GM12864 (cell line): ENCODE results near the gene LRRC10B.

Experiments
- DNase-seq: peaks from one replicate; pipeline ENCODE4 v3.0.0-alpha.2; 2011; ENCODE audit warnings: low read depth
- H3K4me3 ChIP-seq: 2 replicates; pipeline ENCODE4 v1.5.1; 2011; ENCODE audit warnings: mild to moderate bottlenecking, low read depth, low read length, control low read depth
- TF ChIP-seq, protein P1 (sequence below): IDR thresholded peaks from 2 replicates; pipeline ENCODE4 v1.5.1; 2011; ENCODE audit warnings: low read depth, mild to moderate bottlenecking, moderate library complexity, low read length, control low read depth, inconsistent platforms; ENCODE audit errors: missing control alignments

LRRC10B gene

GRCh38 chr11:61480261-61480993, 28.1 kb upstream of the LRRC10B start:
- TF ChIP-seq, protein P1, sequence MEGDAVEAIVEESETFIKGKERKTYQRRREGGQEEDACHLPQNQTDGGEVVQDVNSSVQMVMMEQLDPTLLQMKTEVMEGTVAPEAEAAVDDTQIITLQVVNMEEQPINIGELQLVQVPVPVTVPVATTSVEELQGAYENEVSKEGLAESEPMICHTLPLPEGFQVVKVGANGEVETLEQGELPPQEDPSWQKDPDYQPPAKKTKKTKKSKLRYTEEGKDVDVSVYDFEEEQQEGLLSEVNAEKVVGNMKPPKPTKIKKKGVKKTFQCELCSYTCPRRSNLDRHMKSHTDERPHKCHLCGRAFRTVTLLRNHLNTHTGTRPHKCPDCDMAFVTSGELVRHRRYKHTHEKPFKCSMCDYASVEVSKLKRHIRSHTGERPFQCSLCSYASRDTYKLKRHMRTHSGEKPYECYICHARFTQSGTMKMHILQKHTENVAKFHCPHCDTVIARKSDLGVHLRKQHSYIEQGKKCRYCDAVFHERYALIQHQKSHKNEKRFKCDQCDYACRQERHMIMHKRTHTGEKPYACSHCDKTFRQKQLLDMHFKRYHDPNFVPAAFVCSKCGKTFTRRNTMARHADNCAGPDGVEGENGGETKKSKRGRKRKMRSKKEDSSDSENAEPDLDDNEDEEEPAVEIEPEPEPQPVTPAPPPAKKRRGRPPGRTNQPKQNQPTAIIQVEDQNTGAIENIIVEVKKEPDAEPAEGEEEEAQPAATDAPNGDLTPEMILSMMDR, result no peak
- no peak overlapping the region for H3K4me3 ChIP-seq
- no peak for DNase-seq

GRCh38 chr11:61480994-61481335, 27.6 kb upstream of the LRRC10B start:
- no peak overlapping the region for H3K4me3 ChIP-seq
- TF ChIP-seq, protein P1, result no peak
- DNase-seq, result no peak

DNA sequence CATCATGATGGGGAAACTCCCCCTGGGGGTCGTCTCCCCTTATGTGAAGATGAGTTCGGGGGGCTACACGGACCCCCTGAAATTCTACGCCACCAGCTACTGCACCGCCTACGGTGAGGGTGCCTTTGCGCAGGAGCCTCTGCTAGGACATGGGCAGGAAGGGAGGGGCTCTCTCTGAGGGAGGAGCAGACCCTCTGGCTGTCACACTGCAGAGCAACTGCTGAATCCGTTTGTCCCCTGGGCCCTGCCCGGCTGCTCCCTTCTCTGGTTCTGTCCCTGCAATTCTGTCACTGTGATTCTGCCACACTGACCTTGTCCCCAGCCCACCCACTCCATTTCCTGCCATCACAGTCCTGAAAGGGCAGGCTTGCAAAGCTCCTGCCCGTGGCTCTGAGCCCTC, 26.7 kb upstream of the LRRC10B start:
- TF ChIP-seq, protein P1, result no peak
- H3K4me3 ChIP-seq, result no peak overlapping the region
- no peak for DNase-seq

GRCh38 chr11:61482513-61482912, 26.0 kb upstream of the LRRC10B start:
- no peak overlapping the region for H3K4me3 ChIP-seq
- DNase-seq, result no peak
- TF ChIP-seq, protein P1, result peak; percentile 81

DNA sequence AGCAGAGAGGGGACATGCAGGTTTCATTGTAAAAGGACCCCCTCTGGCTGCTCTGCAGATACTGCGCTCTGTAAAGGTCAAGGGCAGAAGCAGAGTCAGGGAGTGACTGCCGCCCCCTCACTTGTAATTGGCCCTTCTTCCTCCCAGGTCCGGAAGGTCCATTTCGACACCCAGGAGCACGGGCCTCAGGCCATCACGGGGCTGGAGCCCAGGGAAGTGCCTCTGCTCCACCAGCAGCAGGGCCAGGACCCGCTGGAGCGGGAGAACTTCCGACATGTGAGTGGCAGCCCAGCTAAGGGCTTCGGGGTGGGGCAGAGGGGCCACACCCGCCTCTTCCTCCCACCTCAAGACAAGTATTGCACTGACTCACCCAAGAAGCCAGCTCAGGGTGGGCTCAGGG, 24.0 kb upstream of the LRRC10B start:
- H3K4me3 ChIP-seq, result no peak overlapping the region
- no peak for DNase-seq
- TF ChIP-seq, protein P1, result no peak

- H3K4me3 ChIP-seq, result no peak overlapping the region
- TF ChIP-seq, protein P1, result no peak
- no peak for DNase-seq
These were observed 23.5 kb upstream of the LRRC10B start for GRCh38 chr11:61485080-61485479.

- TF ChIP-seq, protein P1, result no peak
- H3K4me3 ChIP-seq, result no peak overlapping the region
- DNase-seq, result no peak
These were observed 22.4 kb upstream of the LRRC10B start for GRCh38 chr11:61486011-61486620.
